Forelimb muscle (tissue), 1 donor: ENCODE measurements around the gene UBXN7. TPM values are rescaled to one million over a fixed set of nuclear protein-coding genes. Genes with fewer than 3 reads are reported as not detected.
"Not testable (repeated sequence)": the region's sequence is repeated elsewhere in the genome, so short reads cannot be mapped to it uniquely, and the experiment has no call there.

Experiments
- DNase-seq: peaks from one replicate; pipeline ENCODE4 v3.0.0-alpha.2; 2013; ENCODE audit warnings: low read depth
- polyA plus RNA-seq: library from polyadenylated mRNA; unstranded; fragments of 120-200 nt; gene quantifications from one replicate; pipeline ENCODE4 v1.2.1, GENCODE V29; 2013; ENCODE audit not compliant: insufficient read length

Gene UBXN7
- polyA plus RNA-seq, 1 donor = 17.3 TPM

DNA sequence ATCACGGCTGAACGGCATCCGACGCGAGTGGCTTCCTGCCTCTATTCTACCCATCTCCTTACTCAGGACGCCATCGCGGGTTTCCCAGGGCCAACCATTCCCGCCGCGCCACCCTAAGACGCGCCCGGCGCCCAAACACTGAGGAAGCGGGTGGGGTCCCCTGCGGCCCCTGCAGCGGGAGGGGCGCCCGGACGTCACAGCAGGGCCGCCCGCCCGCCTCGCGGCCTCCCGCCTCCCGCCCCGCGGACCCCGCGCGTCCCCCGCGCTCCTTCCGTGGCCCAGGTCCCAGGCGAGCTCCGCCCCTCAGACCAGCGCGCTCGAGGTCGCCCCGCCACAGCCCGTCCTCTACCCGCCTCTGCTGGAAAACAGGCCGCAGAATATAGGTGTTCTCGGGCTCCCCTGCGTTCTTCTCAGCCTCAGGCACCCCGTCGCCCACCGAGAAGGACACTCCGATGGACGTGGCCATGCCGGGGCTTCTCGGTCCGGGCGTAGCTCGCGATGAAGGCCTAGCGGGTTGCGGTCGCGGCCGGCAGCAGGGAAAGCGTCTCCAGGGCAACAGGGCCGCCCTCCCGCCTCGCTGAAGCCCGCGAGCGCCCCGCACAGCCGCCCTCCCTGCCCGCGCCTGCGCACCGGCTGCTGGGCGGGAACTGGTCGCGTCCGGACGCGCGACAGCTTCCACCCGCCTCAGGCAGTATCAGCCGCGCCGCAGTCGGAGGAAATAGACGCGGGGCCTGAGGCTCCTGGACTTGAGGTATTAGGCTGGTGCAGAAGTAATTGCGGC lies 114.3 kb downstream of the UBXN7 start, which contains the start of gene DYNLT2B:
Gene DYNLT2B, minus strand, starts transcription at position 554 of the 781 bp plus-strand sequence. Its CDS starts 88 bp downstream, at position 466.
- peak; percentile 60 for DNase-seq

DNA sequence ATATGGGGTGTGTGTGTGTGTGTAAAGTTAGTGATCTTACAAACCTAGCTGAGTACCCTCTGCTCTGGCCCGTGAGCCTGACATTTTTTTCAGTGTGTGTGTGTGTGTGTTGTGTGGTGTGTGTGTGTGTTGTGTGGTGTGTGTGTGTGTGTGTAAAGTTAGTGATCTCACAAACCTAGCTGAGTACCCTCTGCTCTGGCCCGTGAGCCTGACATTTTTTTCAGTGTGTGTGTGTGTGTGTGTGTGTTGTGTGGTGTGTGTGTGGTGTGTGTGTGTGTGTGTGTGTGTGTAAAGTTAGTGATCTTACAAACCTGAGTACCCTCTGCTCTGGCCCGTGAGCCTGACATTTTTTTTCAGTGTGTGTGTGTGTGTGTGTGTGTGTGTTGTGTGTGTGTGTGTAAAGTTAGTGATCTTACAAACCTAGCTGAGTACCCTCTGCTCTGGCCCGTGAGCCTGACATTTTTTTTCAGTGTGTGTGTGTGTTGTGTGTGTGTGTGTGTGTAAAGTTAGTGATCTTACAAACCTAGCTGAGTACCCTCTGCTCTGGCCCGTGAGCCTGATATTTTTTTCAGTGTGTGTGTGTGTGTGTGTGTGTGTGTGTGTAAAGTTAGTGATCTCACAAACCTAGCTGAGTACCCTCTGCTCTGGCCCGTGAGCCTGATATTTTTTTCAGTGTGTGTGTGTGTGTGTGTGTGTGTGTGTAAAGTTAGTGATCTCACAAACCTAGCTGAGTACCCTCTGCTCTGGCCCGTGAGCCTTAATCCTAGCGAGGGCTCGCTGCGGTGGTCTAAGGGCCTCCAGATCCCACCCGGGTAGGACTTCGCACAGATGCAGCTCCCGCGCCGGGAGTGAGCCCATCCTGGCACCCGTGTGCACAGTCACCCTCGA lies 115.2 kb downstream of the UBXN7 start:
- DNase-seq = not testable (repeated sequence)

DNA sequence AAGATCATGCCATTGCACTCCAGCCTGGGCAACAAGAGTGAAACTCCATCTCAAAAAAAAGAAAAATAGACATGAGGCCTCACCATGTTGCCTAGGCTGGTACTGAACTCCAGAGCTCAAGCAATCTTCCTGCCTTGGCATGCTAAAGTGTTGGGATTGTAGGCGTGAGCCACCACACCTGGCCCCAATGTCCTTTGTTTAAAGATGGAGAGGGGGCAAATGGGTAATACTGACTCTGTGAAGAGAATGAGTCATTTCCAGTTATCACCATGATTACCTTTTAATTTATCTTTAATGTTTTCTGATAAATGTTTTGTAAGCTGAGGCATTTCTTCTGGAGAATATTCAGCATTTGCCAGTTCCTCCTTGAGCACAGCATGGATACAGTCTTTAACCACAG lies 116.4 kb downstream of the UBXN7 start:
- DNase-seq = no peak

DNA sequence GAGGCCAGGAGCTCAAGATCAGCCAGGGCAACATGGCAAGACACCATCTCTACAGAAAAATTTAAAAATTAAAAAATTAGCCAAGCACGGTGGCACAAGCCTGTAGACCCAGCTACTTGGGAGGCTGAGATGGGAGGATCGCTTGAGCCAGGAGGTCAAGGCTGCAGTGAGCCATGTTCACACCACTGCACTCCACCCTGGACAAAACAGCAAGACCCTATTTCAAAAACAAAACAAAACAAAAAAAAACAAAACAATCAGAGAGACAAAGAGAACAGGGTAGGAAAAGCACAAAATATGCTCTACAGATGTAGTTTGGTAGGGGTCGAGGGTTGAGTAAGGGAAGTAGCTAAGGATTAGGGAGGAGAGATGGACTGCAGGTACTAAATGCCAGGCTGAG lies 117.6 kb downstream of the UBXN7 start:
- no peak for DNase-seq

DNA sequence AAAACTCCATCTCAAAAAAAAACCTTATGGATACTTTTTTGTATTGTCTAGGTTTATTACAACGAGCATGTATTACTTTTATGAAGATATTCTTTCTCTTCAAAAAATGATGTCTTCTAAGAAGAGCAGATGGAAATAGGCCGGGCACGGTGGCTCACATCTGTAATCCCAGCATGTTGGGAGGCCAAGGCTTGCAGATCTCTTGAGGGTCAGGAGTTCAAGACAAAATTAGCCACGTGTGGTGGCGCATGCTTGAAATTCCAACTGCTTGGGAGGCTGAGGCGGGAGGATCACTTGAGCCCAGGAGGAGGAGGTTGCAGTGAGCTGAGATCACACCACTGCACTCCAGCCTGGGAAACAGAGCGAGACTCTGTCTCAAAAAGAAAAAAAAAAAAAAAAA lies 118.1 kb downstream of the UBXN7 start:
- not testable (repeated sequence) for DNase-seq

DNA sequence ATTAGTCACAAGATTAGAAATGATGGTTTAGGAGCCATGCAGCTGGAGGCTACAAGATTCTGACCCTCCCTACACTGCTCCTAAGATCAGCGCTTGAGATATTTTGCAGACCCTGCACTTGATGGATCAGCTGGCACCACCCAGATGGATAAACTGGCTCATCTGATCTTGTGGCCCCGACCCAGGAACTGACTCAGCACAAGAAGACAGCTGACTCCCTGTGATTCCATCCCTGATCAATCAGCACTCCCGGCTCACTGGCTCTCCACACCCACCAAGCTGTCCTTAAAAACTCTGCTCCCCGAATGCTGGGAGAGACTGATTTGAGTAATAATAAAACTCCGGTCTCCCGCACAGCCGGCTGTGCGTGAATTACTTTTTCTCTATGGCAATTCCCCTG lies 129.3 kb downstream of the UBXN7 start:
- DNase-seq = not testable (repeated sequence)

DNA sequence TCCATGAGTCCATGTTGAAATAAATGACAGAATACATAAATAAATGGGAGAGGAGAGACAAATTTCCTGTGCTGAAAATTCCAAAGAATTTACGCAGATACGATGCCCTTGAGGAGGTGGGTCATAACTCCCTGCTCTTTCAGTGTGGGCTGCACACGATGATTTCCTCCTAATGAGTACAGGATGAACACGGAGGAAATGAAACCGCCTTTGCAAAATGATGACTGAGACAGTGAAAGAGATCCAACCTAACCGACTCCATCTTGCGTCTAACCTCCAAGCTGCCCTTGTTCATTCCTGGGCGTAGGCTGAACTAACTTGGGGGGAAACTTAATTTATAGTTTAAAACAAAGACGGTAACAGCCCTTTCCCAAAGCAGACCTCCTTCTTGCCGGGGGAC lies 129.7 kb downstream of the UBXN7 start:
- DNase-seq = not testable (repeated sequence)

DNA sequence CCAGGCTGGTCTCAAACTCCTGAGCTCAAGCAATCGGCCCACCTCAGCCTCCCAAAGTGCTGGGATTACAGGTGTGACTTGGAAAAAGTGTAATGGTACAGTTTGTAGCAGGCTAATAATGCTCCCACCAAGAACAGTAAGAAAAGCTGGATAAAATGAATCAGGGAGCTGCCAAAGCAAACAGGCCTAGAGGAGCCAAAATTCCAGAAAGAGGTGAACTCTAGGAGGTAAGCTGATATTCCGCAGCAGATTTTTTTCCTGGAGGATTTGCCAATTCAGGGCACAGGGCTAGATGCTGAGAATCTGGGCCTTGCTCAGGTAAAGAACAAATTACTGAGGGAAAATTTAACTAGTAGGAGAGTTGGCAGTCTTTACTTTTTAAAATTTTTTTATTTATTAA lies 133.7 kb downstream of the UBXN7 start:
- no peak for DNase-seq

Other genes starting within 250 kb of the UBXN7 start
- 0.46 TPM for gene ZDHHC19, start 221.0 kb downstream of the UBXN7 start, polyA plus RNA-seq
- 9.9 TPM for gene SLC51A, start 215.9 kb downstream of the UBXN7 start, polyA plus RNA-seq
- 44.7 TPM for gene PCYT1A, start 144.7 kb downstream of the UBXN7 start, polyA plus RNA-seq
- gene DYNLT2B, start 114.2 kb downstream of the UBXN7 start, polyA plus RNA-seq = 8.7 TPM
- 0.38 TPM for gene TM4SF19, start 94.0 kb downstream of the UBXN7 start, polyA plus RNA-seq
- 8.4 TPM for gene RNF168, start 71.3 kb upstream of the UBXN7 start, polyA plus RNA-seq
- gene SMCO1, start 82.9 kb upstream of the UBXN7 start, polyA plus RNA-seq = 2.2 TPM
- 10.4 TPM for gene WDR53, start 136.1 kb upstream of the UBXN7 start, polyA plus RNA-seq
- 14.5 TPM for gene FBXO45, start 136.2 kb upstream of the UBXN7 start, polyA plus RNA-seq
- gene NRROS, start 207.3 kb upstream of the UBXN7 start, polyA plus RNA-seq = 5.1 TPM